NCI-H146 (cell line): ENCODE data around the gene PBRM1.

Source experiments
- DNase-seq: peaks from one replicate; lab custom pipeline; 2025; lab: John Stamatoyannopoulos, UW

PBRM1 gene

DNA sequence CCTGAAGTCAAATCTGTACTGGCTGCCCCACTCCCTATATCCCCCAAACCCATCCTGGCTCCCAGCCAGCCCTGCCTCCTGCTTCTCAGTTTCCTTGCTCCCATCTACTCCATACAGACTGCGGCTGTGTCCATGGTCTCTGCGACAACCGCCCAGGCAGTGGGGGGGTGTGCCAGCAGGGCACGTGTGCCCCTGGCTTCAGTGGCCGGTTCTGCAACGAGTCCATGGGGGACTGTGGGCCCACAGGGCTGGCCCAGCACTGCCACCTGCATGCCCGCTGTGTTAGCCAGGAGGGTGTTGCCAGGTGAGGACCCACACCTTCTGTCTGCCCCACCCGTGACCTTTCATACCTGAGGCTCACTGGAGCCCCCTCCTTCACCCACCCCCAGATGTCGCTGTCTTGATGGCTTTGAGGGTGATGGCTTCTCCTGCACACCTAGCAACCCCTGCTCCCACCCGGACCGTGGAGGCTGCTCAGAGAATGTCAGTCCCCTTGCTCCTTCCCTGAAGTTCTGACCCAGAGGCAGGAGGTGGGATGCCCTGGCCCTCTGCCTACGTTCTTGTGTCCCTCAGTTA is 175.9 kb downstream of the PBRM1 start:
- DNase-seq: no peak

DNA sequence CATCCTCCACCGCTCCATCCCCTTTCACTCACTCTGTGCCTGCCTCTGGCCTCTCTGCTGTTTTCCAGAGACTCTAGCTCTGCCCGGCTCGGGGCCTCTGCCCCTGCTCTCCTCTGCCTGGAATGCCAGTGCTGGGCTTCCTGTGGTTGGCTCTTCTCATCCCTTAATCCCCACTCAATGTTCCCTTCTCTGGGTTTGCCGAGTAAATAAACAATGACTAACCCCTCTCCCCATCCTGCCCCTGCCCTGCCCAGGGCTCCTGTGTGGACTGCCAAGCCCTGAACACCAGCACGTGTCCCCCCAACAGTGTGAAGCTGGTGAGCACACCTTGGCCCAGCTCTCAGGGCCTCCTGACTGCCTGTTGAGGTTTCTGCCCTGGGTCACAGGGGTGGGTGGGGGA is 178.4 kb downstream of the PBRM1 start:
- no peak for DNase-seq

DNA sequence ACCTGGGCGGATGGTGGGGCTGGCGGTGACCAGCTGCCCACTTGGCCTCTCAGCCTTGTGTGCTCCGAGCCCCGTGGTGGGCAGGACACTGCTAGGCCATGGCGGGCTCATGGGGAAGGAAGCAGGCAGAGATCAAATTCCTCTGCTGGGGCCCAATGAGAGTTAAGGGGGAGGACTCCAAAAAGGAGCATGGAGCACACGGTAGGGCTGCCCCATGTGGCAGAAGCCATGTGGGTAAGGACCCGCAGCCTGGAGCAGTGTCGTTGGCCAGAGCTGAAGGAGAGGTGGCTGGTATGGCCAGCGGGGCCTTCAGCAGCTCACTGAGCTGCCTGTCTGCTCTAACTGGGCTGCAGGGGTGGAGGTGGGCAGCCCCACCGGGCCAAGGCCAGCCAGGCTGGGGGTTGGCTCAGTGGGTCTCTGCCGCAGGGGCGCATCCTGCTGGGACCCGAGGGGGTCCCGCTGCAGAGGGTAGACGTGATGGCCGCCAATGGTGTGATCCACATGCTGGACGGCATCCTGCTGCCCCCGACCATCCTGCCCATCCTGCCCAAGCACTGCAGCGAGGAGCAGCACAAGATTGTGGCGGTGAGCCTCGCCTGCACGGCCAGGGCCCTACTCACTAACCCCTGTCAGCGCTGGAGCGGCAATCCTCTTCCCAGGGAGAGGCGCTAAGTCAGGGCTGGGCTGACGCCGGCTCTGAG is 179.3 kb downstream of the PBRM1 start:
- no peak for DNase-seq

DNA sequence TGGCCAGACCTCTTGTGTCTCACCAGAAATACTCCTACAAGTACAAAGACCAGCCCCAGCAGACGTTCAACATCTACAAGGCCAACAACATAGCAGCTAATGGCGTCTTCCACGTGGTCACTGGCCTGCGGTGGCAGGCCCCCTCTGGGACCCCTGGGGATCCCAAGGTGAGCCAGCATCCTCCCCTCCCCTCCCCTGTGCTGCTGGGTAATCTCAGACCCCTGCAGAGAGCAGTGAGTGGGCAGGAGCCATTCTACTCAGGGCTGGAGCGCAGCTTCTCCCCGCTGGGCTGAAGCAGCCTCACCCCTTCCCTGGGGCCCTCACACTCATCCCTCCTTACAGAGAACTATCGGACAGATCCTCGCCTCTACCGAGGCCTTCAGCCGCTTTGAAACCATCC is 180.7 kb downstream of the PBRM1 start:
- no peak for DNase-seq

DNA sequence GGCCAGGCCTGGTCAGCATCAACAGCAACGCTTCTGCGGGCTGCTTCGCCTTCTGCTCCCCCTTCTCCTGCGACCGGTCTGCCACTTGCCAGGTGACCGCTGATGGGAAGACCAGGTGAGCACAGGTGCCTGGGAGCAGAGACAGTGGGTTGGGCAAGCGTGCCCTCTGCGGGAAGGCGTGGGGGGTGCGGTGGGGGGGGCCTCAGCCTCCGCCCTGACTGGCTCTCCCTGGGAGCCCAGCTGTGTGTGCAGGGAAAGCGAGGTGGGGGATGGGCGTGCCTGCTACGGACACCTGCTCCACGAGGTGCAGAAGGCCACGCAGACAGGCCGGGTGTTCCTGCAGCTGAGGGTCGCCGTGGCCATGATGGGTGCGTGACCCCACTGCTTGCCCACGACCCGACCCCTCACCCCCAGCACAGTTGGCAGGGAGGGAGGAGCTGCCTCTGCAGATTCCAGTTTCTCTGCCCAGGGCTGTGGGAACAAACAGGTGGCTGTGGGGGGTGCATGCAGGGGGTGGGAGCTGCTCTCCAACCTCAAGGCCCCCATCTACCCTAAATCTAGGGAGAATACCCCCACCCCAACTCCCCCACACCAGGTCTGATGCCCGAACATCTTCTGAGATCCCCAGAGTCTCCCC is 181.8 kb downstream of the PBRM1 start:
- DNase-seq: peak; percentile 86

DNA sequence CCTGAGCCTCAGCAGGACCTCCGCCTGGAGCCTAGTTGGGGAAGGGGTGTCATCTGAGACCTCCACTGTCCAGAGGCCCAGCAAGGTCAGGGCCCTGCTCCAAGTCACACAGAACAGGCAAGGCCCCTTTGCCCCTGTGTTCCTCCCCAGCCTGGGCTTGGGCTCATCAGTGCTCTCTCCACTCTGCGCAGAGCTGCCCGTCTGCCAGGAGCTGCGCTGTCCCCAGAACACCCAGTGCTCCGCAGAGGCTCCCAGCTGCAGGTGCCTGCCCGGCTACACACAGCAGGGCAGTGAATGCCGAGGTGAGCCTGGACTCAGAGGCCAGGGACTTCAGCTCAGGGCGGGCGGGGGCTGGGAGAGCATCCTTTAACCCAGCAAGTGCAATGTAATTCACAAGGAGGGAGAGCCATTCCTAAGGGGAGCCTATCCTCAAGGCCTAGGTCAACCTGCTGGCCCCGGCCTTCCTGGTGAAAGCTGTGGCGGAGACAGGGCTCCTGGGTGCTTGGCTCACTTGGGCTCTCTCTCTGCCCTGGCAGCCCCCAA is 182.8 kb downstream of the PBRM1 start:
- no peak for DNase-seq

DNA sequence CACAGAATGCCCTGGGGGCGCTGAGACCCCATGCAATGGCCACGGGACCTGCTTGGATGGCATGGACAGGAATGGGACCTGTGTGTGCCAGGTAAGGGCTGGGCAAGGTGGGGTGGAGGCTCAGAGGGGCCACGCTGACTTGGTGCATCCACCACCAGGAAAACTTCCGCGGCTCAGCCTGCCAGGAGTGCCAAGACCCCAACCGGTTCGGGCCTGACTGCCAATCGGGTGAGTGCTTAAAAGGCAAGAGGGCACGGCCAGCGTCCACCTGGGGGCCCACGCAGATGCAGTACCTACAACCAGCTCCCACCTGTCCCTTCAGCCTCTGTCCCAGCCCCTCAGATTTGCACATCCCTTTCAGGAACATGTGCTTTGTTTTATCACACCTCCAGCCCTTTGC is 183.7 kb downstream of the PBRM1 start:
- no peak for DNase-seq

DNA sequence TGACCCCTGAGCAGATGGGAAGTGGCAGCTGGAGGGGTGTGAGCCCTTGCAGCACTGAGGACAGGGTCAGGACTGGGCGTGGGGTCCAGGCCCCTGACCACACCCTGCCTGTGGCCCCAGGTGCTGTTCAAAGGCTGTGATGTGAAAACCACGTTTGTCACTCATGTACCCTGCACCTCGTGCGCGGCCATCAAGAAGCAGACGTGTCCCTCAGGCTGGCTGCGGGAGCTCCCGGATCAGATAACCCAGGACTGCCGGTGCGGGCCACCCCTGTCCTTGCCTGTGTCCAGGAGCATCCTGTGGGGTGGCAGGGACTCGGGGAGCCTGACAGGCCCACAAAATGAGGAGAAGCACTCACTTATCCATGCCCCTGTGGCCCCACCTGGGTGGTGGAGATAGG is 184.7 kb downstream of the PBRM1 start:
- DNase-seq: no peak

DNA sequence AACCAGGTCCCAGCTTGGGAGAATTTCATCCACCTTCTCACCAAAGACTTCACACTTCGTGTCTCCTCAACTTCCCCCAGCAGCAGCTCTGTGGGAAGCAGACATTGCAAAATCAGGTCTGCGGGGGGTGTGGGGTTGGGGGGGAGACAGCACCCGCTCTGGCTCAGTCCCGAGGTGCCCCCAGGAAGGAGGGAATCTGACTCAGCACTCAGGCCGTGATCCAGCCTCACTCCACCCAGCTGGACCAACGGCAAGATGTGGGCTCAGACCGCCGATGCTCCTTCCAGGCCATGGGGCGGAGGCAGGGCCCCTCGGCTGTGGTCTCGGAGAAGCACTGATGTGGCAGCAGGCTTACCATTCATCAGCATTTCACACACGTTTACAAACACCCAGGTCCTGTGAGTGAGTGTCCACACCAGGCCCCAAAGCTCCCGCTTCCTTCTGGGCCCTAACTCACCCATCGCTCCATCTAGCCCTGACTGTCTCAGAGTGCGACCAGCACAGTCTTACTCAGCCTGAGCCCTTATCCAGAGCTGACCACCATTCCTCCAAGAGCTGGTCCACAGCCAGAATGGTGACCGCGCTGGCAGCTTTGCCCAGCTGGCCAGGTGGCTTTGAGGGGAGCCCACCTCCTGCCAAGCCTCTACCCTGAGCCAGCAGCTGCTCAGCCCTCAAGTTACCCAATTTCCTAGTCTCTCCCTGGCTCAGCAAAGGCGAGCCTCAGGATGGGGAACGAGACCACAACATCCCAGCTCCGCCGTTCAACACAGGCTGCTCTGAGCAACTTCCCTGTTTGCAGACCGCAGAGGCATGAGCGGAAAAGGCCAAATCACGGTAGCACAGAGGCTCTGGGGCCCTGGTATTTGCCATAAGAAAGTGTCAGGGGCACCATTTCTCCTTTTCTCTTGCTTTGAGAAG is 187.3 kb downstream of the PBRM1 start:
- no peak for DNase-seq

DNA sequence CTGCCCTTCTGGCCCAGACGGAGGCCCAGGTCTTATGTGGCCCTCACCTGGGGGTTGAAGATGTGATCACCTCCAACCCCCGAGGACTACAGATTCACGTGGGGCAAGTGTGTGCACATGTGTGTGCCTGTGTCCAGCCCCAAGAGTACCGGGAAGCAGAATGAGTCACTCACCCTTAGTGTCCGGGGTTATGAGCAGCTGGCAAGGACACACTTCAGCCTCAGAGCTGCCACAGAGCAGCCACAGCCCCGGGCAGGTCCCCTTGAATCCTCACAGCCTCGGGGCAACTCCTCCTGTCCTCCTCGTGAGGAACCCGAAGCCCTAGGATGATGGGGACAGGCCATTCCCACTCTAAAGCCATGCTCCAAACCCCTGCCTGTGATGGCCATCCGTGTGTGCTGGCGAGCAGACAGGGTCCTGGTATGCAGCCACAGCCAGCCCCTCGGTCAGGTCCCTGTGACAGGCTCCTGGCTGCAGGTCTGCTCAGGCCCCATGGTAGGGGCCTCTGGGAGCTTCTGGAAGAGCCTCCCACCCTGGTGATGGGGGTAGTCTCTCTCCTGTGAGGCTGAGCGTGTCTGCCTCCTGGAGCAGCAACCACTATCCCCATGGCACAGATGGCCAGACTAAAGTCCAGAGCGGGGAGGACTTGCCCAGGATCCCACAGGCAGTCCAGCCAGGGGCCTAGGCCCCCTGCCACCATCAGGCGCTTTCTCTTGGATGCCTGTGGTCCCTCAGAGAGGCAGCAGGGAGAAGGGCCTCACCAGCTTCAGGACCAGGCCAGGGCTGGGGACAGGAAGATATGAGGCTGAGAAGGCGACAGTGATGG is 189.7 kb downstream of the PBRM1 start:
- no peak for DNase-seq
